Left renal pelvis (tissue), 4 donors: Measurements from ENCODE around the gene PPIAL4G. TPM values are rescaled to one million over a fixed set of nuclear protein-coding genes. Genes with fewer than 3 reads are reported as not detected.
A peak's percentile ranks its signal among the peaks of the same experiment; 100 is the strongest.
"Not testable (repeated sequence)": the region's sequence is repeated elsewhere in the genome, so short reads cannot be mapped to it uniquely, and the experiment has no call there.

Experiments
- DNase-seq, 4 donors: peaks; one replicate each; pipeline ENCODE4 v3.0.0-alpha.2; 2013; ENCODE audit warnings: low read depth in 4 of 4, low spot score in 3 of 4
- polyA plus RNA-seq, 4 donors: library from polyadenylated mRNA; unstranded; fragments of 120-200 nt; gene quantifications; one replicate each; pipeline ENCODE4 v1.2.1, GENCODE V29; 2013; ENCODE audit not compliant: insufficient read length in 4 of 4

The PPIAL4G gene
- under 1 TPM in 2 of 4 donors, not detected in 2; 0.09 to 0.15 TPM for polyA plus RNA-seq

- not testable (repeated sequence) for DNase-seq
These were observed at the start of gene PPIAL4G for GRCh38 chr1:148483029-148483428. TSS of gene PPIAL4G (minus strand) at chr1:148483302. CDS start at chr1:148483252, 50 bp downstream.

- not testable (repeated sequence) for DNase-seq
These were observed 49.1 kb upstream of the PPIAL4G start for GRCh38 chr1:148532158-148532557.

GRCh38 chr1:148529101-148529567 lies 46.0 kb upstream of the PPIAL4G start:
- not testable (repeated sequence) for DNase-seq

- DNase-seq = not testable (repeated sequence)
These were observed 45.5 kb upstream of the PPIAL4G start for GRCh38 chr1:148528591-148528990.

GRCh38 chr1:148526587-148526986 lies 43.5 kb upstream of the PPIAL4G start:
- not testable (repeated sequence) for DNase-seq

- DNase-seq = not testable (repeated sequence)
These were observed 40.4 kb upstream of the PPIAL4G start for GRCh38 chr1:148523205-148524144.

GRCh38 chr1:148522561-148523204 lies 39.6 kb upstream of the PPIAL4G start:
- DNase-seq = peak; percentile 80 to 94 (median 86)

- DNase-seq = peak; percentile 57 to 78 (median 73)
These were observed 39.0 kb upstream of the PPIAL4G start for GRCh38 chr1:148522072-148522471.

- not testable (repeated sequence) for DNase-seq
These were observed 31.2 kb upstream of the PPIAL4G start for GRCh38 chr1:148514310-148514709.

GRCh38 chr1:148512571-148513184 lies 29.6 kb upstream of the PPIAL4G start:
- not testable (repeated sequence) for DNase-seq

GRCh38 chr1:148493933-148494332 lies 10.8 kb upstream of the PPIAL4G start:
- not testable (repeated sequence) for DNase-seq

- not testable (repeated sequence) for DNase-seq
These were observed 2.0 kb downstream of the PPIAL4G start for GRCh38 chr1:148481134-148481533.

GRCh38 chr1:148459694-148460093 lies 23.4 kb downstream of the PPIAL4G start:
- DNase-seq = not testable (repeated sequence)

GRCh38 chr1:148458901-148459581 lies 24.1 kb downstream of the PPIAL4G start:
- peak; percentile 11 to 38 (median 19) for DNase-seq

- DNase-seq = not testable (repeated sequence)
These were observed 24.7 kb downstream of the PPIAL4G start for GRCh38 chr1:148458398-148458797.

GRCh38 chr1:148452845-148453244 lies 30.3 kb downstream of the PPIAL4G start:
- DNase-seq = not testable (repeated sequence)

- DNase-seq = not testable (repeated sequence)
These were observed 43.3 kb downstream of the PPIAL4G start for GRCh38 chr1:148439654-148440325.

GRCh38 chr1:148435406-148435805 lies 47.7 kb downstream of the PPIAL4G start:
- DNase-seq = no peak

- no peak for DNase-seq
These were observed 48.3 kb downstream of the PPIAL4G start for GRCh38 chr1:148434832-148435231.

GRCh38 chr1:148432916-148433317 lies 50.2 kb downstream of the PPIAL4G start:
- not testable (repeated sequence) for DNase-seq
